ENCODE data around the gene SUN2.

Gene SUN2

DNA sequence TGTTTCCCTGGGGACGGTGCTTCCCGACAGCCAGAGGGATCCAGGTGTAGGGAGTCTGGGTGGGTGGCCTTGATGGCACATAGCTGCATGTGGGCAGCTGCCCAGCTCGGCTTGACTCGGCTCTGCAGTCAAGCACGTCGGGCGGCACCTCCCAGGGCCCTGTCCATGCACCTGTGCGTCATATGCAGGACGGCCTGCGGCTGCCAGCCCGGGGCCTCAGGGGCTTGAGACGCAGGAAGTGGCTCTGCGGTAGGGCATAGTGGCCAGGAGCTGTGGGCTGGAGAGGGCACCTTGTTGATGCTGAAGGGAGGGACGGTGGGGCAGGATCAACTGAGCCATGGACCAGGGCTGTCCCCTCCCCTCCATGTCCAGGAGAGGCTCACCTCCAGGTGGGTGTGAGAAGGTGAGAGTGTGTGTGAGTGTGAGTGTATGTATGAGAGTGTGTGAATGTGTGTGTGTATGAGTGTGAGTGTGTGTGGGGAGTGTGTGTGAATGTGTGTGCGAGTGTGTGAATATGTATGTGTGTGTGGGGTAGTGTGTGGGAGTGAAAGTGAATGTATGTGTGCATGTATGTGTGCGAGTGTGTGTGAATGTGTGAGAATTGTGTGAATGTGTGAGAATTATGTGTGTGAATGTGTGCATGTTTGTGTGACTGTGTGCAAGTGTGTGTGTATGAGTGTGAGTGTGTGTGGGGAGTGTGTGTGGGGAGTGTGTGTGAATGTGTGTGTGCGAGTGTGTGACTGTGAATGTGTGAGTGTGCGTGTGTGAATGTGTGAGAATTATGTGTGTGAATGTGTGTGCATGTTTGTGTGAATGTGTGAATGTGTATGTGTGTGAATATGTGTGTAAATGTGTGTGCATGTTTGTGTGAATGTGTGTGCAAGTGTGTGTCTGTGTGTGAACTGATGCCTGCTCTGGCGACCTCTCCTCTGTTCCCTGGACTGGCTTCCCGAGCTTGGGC lies 5.7 kb upstream of the SUN2 start:
- ChIA-PET POLR2A (no interaction called here), CTCF (interaction anchor here (1.2 to 1.4 kb wide), 2 partner anchors 36 to 109 kb away, joined by 3 to 4 read pairs; no protein-coding TSS in a partner anchor)
- no peak for TF ChIP-seq CTCF (IDR thresholded peaks at IDR 0.05; ENCODE audit: control extremely low read depth, extremely low read depth, low read depth, missing control alignments)
- no peak for DNase-seq (ENCODE audit: extremely low spot score)

DNA sequence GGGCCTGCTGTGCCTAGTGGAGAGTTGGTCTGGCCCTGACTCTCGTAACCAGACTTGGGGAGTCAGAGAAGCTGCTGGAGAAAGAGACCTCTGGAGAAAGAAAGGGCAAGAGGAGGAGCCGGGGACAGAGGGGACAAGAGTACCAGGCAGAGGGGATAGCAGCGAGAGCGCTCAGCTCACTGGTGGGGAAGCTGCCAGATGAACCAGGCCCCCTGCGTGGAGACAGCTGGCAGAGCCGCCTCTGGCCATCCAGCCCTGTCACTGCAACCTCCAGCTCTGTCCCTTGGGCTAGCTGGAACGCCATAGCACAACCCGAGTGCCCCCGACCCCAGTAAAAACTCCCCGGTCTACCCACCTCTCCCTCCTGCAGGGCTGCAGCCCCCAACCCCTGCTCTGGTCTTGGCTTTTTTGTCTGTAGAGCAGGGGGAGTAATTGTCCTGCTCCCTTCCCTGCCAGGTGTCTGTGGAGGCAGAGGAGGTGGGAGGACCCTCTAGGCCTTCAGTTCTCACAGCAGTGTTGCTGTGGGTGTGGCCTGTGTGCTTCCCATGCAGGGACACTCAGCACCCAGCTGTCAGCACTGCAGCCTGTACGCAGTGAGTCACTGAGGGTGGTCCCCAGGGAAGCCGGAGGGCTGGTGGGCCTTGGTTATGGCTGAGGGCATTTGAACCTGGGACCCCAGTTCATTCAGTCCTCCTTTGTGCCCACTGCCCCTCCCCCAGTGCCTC lies 4.8 kb upstream of the SUN2 start:
- no peak for TF ChIP-seq CTCF (IDR thresholded peaks at IDR 0.05; ENCODE audit: control extremely low read depth, extremely low read depth, low read depth, missing control alignments)
- no peak for DNase-seq (ENCODE audit: extremely low spot score)
- ChIA-PET POLR2A (interaction anchor here (0.6 kb wide), 1 partner anchor 295 kb away, joined by 3 read pairs; no protein-coding TSS in a partner anchor), CTCF (interaction anchor here (3.6 kb wide), 1 partner anchor 8 kb away, joined by 39 read pairs; no protein-coding TSS in a partner anchor)

GRCh38 chr22:38759005-38759404 lies 3.2 kb upstream of the SUN2 start:
- POLR2A ChIA-PET: no interaction called here

GRCh38 chr22:38758276-38758945 lies 2.6 kb upstream of the SUN2 start:
- ChIA-PET POLR2A (interaction anchor here (0.6 kb wide), 2 partner anchors 95 to 561 kb away, joined by 3 to 6 read pairs; no protein-coding TSS in a partner anchor), CTCF (interaction anchor here (1.1 to 3.6 kb wide), 6 partner anchors 8 to 553 kb away, joined by 3 to 39 read pairs (median 3); no protein-coding TSS in a partner anchor)
- no peak for TF ChIP-seq CTCF (IDR thresholded peaks at IDR 0.05; ENCODE audit: control extremely low read depth, extremely low read depth, low read depth, missing control alignments)
- peak; percentile 56 for DNase-seq (ENCODE audit: extremely low spot score)

More at GRCh38 chr22:38759005-38759404, 3.2 kb upstream of the SUN2 start:
- CTCF ChIA-PET: interaction anchor here (1.0 to 3.6 kb wide), 3 partner anchors 10 to 111 kb away, joined by 3 to 39 read pairs (median 3); no protein-coding TSS in a partner anchor
- no peak for DNase-seq (ENCODE audit: extremely low spot score)
- no peak for TF ChIP-seq CTCF (IDR thresholded peaks at IDR 0.05; ENCODE audit: control extremely low read depth, extremely low read depth, low read depth, missing control alignments)

- TF ChIP-seq CTCF (IDR thresholded peaks at IDR 0.05; ENCODE audit: control extremely low read depth, extremely low read depth, low read depth, missing control alignments): no peak
- DNase-seq (ENCODE audit: extremely low spot score): no peak
- ChIA-PET POLR2A (no interaction called here), CTCF (interaction anchor here (1.1 to 3.6 kb wide), 5 partner anchors 9 to 554 kb away, joined by 3 to 39 read pairs (median 5); no protein-coding TSS in a partner anchor)
Measured at GRCh38 chr22:38757464-38757757, 1.6 kb upstream of the SUN2 start.
